Right forelimb (tissue), 1 donor: ENCODE data around the gene PTPRF.
"Not testable (repeated sequence)": the region's sequence is repeated elsewhere in the genome, so short reads cannot be mapped to it uniquely, and the experiment has no call there.

Experiments
- DNase-seq: peaks from one replicate; pipeline ENCODE4 v3.0.0-alpha.2; 2018

The PTPRF gene

DNA sequence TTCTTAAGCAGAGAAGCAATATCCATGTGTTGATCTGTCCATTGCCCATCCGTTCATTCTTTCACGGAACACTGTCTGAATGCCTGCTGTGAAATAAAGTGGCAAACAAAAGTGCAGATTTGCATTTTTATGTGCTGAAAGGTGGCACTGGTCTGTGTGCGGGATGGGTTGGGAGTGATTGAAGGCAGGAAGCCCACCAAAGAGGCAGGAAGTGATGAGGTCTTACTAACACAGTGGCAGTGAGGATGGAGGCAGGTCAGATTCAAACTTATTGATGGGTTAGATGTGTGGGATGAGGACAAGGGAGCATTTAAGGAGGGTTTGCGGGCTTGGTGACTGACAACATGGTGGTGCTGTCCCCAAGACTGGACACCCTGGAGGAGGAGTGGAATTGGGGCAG is 8.3 kb downstream of the PTPRF start:
- DNase-seq: no peak

DNA sequence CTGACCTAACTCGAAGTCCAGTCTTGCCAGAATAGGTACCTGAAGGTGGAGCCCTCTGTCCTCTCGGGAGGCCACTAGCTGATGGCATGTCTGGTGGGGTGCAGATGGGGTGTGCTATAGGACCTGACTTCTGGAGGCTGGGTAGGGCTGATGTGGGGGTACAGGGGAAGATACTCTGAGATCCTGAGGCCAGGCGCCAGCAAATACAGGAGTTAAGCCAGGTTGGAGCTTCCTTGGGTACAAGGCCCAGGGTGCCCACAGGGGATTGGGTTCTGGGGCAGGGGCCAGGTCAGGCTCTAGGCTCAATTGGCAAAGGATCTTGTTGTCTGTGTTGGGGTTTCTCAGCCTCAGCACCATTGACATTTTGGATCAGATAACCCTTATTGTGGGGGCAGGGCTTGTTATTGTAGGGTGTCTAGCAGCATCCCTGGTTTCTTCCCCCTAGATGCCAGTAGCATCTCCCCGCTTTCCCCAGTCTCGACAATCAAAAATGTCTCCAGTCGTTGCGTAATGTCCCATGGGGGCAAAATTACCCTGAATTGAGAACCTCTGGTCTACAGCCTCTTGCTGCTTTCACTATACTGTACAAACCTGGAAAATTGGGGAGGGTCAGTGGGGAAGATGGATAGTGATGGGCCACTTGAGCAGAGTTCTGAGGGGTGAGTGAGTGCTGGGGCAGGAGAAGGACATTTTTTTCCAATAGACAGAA is 9.2 kb downstream of the PTPRF start:
- no peak for DNase-seq

DNA sequence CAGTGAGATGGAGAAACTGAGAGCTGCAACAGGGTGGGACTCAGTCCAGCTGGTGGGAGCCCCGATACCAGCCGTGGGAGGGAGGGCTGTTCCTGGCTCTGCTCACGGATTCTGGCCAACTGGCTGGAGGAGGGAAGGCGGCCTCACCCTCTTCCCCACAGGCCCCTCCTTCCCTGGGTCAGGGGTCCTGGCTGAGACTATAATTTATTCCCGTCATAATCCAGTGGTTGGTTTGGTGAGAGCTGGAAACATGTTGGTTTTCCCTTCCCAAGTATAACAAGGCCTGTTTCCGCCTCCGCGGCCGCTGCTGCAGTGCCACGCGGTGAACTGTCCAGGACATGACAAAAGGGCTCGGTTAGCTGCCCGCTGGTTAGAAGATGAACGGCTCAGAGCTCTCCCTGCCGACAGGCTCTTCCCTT is 10.0 kb downstream of the PTPRF start:
- peak; percentile 70 for DNase-seq

DNA sequence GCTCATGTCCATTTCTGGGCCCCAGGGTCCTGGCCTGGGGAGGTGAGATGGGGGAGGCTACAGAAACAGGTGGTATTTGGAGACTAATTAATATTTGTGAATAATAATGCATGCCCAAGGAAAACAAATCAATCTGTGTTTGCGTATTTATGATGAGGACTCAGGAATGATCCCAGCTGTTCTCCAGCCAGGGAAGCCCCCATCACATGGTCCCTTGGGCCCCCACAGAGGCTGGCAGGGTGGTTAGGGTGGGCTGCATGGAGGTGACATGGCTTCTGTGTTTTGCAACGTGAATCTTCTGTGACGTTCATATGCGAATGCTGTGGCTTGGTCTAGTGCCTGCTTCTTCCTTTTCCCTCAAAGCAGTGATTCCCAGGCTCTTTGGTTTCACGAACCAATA is 10.5 kb downstream of the PTPRF start:
- DNase-seq: no peak

DNA sequence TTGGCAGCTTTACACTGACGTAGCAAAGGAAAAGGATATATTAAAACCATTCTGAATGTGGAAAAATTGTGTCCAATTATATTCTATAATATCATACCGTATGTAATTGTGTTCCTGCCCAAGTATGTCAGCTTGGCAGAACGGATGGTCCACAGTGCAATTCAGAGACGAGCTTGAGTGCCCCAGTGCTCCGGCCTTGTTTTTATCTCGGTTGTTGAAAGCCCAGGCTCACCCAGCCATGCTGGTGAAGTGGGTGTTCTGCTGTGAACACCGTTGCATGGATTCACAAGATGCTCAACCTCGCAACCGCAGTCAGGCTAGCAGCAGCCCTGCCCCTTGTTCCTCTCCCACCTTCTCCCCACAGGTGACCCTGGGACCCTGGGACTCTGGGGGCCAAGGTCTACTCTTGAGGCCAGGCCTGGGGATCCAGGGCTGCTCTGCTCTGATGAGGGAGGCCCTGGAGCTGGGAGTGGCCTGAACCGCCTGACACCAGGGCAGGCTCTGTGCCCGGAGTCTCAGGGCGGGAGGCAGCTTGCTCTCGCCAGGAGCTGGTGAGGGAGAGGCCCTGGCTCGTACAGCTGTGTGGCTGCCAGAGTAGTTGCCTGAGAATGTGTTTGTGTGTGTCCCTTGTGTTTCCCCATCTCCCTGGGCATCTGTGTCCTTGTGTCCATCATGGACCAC is 11.2 kb downstream of the PTPRF start:
- peak; percentile 79 for DNase-seq

DNA sequence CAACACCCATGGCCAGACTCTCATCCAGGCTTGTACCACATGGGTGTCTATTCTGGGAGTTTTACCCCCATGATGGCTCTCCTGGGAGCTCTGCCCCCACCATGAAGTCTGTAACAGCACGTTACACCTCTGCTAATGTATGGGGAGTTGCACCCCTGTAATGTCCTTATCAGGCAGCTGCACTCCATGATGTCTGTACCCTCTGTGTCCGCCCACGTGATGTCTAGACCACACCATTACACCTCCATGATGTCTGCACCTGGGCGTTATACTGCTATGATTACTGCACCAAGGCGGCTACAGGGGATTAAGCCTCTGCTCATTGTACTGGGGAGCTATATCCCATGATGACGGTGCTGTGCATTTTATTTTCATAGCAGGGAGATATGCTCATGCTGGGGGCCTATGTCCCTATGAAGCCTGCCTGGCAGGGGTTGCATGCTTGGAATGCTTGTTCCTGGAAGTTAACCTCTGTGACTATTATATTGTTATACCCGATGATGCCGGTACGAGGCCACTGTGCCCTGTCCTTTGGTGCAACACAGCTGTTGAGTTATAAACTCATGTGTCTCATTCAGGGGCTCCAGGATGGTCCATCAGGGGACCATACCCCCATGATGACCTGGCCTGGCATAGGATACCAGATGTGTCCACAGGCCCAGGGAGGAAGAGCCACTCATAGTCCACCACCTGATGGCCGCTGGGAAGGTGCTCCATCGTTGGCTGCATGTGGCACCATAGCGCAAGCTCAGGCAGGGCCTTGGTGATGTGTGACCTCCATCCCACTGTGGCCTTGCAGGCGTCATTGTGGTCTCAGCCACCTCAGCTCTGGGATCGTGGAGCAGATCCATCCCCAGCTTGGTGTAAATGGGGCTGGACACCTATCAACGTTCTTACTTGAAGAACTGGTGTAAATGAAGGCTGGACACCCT is 12.1 kb downstream of the PTPRF start:
- DNase-seq: no peak

DNA sequence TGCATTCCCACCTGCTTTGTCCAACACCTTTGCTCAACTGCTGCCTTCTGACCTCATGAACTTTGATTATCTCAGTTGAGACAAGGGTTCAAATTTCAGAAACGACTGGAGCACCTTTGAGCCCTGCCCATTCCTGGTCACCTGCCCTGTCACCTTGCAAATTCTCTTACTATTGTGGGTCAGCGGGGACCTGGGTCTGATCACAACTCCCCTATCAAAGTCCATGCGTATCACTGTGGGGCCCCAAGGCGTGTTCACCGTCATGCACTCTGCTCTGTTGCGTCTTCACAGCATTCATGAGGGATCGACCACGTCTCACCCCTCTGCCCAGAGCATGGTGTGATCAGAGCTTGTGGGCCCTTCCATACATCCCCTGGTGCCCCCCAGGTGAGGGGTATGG is 12.9 kb downstream of the PTPRF start:
- DNase-seq: no peak

DNA sequence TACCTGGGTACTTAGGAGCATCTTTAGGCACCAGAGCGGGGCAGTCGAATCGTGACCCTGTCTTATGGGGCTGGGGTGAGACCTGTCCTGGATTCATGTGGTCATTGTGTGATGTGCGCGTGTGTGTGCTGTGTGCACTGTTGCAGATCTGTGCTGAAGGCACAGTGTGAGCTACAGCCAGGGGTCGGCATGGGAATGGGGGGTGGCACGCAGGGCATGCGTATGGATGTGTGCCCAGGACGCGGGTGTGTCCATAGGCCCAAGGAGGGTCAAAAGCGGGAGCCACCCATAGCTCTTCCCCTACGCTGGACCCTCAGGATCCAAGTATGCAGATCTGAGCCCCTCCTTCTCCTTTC is 14.6 kb downstream of the PTPRF start:
- no peak for DNase-seq

DNA sequence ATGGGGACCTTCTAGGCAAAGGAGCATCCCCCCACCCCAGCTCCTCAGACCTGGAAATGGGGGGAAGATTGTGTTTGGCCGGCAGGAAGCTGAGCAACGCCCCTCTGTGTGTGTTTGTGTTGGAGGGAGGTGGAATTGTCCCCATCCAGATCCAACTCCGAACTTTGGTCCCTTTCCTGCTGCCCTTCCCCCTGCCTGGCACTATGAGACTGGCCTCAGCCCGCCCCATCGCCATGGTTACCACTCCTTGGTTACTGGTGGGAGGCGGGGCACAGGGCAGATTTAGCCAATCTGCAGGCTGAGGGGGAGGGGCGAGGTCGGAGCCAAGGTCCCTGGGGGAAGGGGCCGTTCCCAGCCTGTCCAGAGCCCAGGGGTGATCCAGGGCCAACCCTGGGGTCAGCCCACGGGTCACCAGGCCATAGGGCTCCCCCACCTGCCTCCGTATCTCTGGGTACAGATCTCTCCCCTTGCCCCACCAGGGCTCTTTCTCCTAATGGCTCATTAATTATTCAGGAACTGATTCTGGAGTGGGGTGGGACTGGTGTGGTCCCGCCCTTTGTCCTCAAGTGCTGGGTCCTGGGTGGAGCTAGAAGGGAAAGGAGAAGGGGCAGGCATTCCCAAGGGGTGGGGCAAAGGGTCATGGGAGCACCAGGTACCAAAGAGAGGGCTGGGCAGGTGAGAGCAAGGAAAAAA is 15.2 kb downstream of the PTPRF start:
- DNase-seq: no peak

DNA sequence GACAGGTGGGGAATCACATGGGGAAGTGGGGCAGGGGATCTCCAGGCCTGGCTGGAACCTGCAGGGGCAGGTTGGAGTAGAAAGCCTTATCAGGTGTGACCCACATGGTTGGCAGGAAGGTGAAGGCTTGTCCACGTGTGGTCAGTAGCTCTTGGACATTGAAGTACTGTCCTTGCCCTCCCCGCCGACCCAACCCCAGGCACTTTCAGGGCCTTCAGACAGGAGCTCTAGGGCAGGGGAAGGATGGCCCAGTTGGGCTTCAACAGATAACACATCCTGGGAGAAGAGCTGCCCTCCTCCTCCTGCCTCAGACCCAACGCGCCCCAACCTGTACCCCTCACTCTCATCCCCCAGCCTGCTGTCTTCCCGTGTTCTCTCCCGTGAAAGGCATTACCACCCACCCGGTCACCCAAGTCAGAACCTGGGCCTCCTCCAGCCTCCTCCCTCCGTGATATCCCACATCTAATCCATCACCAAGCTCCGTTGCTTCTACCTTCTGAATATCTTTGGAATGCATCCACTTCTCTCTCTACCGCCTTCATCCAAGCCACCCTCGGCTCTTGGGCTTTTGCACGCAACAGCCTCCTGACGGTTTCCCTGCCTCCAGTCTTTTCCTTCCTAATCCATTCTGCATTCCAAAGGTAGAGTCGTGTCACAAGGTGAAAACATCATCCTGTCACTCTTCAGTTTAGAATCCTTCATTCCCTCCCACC is 15.9 kb downstream of the PTPRF start:
- DNase-seq: no peak

DNA sequence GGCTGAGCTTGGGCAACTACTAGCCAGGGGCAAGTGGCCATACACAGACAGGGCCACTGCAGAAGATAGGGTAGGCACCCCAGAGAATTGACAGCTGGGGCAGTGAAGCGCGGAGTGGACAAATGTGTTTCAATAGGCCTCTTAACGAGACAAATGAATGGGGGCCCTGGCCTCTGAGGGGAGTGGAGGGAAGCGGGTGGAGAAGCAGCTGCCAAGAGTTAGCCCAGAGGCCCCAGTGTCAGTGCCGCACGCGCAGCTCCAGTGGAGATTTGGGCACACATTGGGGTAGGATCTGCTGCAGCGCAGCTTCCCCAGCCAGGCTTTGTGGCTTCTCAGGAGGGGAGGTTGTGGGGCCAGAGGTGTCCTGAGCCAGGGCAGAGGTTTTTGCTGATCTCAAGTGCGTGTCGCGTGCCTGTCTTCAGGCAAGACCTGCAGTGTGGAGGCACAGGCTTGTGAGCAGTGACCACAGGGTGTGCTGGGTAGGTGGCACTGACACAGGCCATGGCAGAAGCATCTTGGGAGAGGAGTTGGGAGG is 16.9 kb downstream of the PTPRF start:
- no peak for DNase-seq

DNA sequence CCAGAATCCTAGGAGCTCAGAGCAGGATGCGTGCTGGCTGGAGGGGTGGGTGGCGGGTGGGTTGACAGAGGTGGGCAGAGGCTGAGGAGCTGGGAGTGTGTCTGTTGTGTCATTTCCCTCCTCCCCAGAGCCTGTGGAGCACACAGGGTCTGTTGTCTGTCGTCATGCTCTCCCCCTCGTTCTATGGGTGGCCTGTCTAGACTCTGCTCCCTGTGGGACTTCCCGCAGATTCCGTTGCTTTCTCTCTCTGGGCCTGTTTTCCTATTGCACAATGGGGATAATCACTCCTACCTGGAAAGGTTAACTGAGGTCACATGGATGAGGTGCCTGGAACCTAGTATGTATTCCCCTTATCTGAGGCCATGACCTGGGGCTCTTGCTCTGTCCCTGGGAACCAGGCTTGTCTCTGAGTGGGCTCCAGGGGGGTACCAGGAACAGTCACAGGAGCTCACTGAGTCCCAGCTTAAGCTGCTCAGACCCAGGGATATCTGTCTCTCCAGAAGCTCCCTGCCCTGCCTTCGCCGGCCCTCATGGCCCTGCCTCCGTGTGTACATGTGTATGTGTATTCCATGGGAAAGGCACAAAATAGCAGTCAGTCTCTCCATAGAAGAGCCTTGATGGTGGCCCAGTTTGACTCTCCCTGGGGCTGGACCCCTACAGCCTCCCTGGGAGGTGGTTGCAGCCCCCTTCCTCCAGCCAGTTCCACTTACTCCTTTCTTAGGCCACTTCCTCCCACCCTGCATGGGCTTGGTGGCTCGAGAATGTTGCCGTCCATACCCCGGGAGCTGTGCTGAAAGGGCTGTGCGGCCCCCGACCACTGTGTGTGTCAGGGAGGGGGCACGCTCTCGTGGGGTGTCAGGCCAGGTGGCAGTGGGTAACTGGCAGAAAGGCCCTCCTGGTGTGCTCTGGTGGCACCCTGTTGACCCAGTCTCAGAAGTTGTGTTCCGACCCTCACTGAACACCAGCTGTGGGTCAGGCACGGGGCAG is 17.9 kb downstream of the PTPRF start:
- DNase-seq: no peak

DNA sequence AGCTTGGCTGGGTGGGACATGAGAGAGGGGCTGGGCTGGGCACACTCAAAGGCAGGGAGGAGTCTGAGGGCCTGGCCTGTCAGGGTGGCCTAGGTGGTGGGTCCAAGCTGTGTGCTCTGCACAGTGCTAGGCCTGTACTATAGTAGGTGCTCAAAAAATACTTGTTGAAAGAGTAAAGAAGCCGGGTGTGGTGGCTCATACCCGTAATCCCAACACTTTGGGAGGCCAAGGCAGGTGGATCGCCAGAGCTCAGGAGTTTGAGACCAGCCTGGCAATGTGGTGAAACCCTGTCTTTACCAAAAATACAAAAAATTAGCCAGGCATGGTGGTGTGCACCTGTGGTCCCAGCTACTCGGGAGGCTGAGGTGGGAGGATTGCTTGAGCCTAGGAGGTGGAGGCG is 18.7 kb downstream of the PTPRF start:
- DNase-seq: not testable (repeated sequence)

DNA sequence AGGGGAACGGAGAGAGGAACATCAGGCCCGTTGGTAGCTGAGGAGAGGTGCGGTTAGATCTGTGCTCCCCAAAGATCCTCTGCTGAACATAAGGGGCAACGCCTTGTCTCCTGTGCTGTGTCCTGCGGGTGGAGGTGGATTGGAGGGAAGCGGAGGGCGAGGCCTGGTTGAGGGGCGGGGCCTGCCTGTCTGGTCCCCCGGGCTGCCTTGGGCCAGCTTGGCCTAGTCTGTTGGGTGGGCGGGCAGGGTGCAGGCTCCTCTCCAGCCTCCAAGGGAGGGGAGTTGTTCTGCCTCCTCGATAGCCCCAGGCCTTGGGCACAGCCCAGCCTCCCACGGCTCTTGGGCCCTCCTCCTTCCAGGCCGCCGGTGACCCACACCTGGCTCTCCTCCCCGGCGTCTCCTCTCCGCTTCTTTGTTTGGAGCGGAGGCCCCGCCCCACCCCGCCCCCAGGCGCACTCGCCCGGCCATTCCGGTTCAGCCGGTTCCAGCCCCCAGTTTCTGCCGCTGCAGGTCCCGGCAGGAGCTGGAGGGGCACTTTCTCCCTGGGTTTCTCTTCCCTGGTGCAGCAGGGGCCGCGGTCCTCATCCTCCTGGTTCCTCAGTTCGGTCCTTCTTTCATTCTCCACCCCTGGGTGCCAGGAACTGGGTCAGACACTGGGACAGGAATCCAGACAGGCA is 19.4 kb downstream of the PTPRF start:
- peak; percentile 63 for DNase-seq

DNA sequence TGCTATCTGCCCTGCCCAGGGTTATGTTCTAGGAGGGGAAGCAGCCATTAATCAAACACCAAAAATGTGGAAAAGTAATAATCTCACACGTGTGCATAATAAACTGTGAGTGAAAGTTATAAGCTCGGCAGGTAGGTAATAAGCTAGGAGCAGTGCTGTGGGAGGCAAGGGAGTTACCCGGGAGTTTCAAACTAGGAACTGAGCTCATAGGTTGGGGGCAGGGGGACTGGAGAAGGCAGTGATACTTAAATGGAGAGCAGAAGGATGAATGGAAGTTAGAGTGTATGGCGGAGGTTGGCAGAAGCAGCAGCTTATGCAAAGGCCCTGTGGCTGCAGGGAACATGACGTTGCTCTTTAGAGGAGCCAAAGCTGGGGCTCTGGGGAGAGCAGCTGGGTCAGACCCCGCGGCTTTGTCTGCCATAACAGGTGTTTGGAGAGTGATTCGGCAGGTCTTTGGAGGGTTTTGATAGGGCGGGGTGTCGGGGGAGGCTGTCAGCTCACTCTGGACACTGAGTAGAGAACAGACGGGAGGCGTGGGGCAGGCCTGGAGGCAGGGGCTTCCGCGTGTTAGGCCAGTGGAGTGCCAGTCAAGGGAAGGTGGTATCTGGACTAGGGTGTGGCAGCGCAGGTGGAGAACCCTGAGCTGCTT is 20.0 kb downstream of the PTPRF start:
- no peak for DNase-seq

DNA sequence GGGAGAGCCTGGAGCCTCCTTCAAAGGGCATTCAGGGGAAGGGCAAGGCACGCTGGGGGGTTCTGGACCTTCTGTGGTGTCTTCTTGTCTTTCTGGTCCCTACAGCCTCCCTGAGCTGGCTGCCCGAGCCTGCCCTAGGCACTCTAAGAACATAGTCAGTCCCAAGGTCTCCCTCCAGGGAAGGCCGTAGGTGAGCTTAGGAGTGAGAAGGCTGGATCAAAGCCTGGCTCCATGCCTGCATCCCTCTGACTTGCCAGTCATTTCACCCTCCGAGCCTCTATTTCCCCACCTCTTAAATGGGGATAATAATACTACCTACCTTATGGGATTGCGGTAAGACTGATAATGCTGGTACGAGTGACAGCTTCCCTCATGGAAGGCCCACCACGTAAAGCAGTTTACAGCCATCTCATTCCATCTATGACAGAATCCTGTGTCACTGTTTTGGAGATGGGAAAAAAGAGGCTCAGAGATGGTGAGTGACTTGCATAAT is 20.8 kb downstream of the PTPRF start:
- DNase-seq: no peak

DNA sequence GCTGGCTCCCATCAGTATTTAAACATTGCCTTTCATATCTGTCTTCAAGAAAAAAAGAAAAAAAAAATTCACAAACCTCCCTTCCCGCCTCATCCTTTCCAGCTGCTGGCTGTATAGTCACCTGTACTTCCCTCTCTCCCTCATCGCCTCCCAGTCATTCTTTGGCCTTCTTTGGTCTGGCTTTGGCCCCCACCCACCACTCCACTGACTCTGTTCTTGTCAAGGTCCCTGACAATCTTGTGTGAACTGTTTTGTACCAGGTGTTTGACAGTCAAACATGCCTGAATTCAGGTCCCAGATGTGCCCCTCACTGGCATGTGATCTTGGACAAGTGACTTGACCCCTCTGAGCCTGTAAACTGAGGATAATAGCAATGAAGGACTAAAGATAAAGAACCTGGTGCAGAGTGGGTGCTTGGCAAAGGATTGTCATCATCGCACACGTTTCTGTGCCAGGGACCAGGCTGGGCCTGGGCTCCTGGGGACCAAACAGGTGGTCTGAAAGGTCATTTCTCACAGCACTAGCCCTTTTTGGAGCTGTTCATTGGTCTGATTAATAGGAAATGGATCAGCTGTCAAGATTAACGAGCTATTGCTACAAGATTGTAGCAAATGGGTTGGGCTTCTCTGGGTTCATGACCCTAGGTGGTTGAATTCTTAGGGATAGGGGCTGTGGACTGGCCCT is 21.5 kb downstream of the PTPRF start:
- DNase-seq: no peak

DNA sequence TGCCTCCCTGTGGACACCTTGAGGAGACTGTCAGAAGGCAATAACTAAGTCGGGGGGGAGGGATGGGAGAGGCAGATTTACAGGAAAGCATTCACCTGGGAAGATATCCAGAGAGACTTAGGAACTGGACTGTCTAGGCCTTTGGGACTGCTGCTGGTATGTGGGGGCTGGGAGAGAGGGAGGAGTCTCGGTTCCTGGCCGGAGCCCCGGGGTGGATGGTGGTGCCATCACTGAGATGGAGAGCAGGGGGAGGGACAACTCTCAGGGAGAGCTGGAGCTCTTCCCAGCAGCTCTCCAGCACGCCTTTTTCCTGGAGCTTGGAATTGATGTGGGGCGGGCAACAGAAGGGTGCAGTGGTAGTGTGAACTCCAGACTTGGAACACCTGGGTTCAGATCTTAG is 22.1 kb downstream of the PTPRF start:
- DNase-seq: peak; percentile 56

DNA sequence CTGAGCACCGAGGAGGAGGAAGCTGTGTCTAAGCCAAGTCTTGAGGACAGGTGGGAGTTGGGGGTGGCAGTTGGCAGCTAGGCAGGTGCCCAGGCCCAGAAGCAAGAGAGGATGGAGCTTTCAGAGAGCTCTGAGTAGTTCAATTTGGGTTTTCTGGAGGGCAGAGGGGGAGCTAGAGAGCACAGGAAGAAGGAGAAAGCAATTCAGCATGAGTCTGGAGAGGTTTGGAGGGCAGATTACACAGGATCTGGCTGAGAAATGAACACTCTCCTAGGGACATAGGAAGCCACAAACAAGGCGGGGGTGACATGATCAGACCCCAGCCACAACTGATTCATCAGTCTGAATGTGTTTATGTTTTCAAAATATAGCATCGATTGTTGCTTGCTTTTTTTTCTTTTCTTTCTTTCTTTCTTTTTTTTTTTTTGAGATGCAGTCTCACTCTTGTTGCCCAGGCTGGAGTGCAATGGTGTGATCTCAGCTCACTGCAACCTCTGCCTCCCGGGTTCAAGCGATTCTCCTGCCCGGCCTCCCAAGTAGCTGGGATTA is 23.8 kb downstream of the PTPRF start:
- DNase-seq: no peak
